T-helper 2 cell (primary cell): ENCODE measurements around the gene NUDT14.

Experiments
- DNase-seq, 5 experiments: peaks; one replicate each; pipeline versions ENCODE4 v3.0.0 to v3.0.0-alpha.2; 2012 to 2022

The NUDT14 gene

DNA sequence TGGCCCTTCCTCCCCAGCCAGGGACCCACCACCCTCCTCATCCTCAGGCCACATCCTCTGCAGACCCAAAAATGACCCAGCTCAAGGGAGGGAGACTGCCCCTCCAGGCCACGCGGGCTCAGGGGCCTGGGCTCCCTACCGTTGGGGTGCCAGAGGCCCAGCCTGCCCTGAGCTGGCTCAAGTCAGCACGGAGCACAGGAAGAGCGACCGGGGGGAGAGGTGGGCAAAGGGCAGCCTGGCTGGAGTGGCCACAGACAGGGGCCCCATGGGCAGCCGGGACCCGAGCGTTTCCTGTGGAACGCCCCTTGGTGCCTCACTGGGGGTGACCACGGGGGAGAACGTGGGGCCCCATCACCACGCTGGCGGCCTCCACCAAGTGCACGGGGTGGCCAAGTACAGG is 23.2 kb downstream of the NUDT14 start:
- no peak for DNase-seq

DNA sequence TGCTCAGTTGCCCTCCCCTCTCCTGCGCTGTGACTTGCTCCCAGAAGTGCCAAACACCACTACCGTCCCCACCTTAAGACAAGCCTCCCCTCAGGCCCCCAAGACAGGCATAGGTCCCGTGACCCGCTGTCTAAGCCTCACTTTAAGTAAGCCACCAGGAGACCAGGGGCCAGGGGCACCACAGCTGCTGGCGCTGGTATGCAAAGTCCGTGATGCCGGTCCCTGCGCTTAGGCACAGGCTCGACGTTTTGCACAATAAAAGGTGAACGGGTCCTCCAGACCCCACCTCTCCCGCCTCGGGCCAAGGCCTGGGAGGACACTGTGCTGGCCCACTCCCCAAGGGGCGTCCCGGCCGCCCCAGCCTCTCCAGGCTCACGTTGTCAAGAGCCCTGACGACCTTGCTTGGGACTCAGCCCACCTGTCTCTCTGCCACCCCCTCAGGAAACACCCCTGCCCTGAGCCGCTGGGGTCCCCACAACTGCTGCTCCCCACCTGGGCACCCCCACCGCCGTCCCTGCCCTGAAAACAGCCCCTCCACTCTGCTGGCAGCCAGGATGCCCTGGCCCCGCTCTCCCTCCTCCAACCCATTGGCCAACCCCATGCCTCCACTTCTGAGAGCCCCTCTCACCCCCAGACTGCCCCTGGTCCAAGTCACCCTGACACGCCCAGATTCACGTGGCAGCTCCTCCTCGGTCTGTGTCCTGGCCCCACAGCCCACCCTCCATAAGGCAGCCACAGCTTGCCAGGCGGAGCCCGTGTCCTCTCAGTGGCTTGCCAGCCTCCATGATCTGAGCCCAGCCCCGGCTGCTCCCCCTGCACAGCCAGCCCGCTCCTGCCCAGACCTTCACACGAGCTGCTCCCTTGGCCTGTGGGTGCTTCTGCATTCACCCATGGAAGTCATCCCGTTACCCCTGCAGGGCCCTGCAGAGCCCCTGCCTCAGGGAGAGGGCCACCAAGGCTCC is 24.4 kb downstream of the NUDT14 start:
- DNase-seq = no peak

DNA sequence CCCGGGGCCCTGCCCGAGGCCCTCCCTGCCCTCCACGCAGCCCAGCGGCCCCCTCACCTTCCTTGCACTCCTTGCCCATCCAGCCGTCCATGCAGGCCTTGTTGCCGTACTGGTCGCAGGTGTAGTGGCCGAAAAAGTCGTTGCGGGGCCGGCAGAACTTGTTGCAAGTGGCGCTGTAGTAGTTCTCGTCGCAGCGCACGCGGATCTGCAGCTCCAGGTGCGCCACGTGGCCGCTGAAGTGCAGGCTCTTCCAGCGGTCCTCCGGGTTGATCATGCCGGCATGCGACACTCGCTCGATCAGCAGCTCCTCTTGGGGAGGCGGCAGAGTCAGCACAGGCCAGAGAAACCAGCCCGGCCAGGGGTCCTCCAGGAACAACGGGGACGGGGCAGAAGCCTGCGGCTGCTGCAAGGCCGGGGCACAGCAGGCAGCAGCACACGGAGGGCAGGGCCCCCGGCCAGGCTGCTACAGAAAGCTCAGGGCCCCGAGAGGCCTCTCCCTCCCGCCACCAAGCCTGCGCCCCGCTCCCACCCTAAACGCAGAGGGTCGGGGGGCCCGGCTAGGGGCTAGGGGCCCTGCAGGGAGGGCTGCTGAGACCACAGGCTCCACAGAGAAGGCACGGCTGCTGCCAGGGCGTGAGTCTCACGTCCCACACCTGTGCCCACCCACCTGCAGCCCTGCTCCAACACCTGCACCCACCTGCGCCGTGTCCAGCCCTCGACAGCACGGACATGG is 25.3 kb downstream of the NUDT14 start:
- DNase-seq = no peak

DNA sequence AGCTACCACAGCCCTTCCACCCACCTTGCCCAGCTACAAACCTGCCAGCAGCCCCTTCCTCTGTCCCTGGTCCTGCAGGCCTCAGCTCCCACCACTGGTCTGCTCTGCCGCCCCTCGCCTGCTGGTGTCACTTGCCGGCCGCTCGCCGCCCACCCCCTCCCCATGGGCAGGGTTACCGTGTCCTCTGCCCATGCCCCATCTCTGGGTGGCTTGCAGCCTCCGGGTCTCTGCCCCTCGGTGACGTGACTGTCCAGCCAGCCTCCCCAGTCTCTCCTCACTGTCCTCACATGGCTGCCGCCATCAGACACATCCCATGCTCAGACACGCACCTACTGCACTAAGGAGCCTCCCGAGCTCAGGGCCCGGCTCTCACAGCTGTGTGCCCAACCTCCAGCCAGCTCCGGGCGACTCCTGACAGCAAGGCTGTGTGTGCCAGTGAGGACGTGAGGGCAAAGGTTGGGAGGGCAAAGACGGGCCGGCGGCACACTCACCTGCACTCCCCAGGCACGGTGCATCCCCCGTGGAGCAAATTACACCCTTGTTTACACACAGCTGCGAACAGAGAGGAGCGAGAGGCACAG is 26.0 kb downstream of the NUDT14 start:
- no peak for DNase-seq

DNA sequence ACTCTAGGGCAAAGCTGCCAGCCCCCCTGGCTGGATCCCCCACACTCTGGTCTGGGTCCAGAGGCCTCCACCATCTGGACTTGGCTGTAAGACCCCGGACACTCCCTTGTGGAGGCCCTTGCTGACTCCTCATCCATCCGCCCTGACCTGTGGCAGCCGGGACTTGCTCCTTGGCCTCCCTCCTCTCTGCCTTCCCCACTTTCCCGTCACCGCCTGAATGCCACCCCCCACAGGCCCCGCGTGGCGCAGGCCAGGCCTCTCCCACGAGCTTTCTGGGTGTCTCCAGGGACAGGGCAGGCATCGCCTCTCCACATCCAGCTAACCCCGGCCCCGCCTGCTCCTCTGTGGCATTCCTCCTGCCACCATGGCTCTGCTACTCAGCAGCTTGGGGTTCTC is 26.6 kb downstream of the NUDT14 start:
- DNase-seq = no peak

DNA sequence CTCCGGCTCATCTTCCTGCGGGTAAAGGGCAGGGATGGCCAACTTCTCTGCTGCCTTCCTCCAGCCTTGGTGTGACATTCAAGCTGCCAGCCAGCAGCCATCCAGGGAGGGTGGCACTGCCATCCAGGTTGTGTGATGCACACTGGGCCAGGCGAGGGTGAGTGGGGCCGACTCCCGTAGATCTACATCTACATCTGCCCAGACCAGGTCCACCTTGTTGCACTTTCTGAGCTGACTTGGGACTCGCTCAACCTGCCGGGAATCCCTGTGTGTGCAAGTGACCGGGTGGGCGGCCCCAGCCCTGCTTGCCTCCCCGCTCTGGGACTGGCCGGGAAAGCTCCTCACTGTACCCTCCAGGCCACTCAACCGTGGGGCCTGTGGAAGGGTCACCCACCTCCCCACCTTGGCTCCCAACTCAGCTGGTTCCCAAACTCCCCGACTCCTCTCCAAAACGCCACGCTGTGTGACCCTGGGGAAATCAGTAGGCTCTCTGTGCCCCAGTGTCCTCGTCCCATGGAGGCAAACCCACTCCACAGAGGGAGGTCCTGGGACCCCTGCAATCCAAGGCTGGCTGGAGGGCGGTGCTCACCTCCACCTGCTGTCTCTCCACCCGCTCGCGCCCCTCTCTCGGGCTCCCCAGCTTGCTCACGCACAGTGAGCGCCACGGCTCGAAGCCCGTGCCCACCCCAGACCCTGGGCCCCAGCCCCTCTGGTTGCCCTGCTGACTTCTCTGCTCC is 27.2 kb downstream of the NUDT14 start:
- no peak for DNase-seq

DNA sequence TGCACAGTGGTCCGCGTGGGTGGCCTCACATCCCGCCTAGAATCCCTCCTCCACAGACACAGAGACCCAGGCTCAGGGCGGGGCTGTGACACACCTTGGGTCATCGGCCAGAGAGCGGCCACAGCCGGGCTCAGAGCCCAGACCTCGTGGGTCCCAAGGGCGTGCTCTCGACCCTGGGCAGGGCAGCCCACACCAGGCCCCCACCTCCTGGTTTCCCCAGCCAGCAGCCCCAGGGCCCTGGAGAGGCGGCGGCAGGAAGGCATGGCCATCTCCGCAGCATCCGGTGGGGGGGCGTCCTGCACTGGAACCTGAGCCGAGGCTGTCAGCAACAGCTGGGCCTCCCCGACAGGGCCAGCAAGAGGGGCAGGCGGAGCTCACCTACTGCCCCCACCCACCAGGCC is 27.8 kb downstream of the NUDT14 start:
- DNase-seq = no peak

DNA sequence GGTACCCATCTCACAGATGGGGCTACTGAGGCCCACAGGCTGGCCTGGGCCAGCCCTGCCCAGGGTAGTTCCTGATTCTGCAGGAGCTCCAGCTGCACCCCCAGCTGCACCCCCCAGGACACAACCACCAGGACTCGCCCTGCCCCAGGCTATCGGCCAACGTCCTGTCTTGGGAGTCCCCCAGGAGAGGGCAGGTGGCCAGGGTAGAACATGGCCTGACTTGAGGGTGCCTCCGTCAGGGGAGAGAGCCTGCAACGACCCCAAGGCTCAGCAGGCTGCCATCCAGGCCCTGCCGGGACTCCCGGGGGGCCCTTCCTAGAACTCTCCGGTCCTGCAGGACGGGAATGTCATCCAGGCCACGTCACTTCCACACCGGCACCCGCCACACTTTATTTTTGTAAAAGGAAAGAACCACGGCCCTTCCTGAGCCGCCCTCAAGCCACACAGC is 28.3 kb downstream of the NUDT14 start:
- DNase-seq = no peak

DNA sequence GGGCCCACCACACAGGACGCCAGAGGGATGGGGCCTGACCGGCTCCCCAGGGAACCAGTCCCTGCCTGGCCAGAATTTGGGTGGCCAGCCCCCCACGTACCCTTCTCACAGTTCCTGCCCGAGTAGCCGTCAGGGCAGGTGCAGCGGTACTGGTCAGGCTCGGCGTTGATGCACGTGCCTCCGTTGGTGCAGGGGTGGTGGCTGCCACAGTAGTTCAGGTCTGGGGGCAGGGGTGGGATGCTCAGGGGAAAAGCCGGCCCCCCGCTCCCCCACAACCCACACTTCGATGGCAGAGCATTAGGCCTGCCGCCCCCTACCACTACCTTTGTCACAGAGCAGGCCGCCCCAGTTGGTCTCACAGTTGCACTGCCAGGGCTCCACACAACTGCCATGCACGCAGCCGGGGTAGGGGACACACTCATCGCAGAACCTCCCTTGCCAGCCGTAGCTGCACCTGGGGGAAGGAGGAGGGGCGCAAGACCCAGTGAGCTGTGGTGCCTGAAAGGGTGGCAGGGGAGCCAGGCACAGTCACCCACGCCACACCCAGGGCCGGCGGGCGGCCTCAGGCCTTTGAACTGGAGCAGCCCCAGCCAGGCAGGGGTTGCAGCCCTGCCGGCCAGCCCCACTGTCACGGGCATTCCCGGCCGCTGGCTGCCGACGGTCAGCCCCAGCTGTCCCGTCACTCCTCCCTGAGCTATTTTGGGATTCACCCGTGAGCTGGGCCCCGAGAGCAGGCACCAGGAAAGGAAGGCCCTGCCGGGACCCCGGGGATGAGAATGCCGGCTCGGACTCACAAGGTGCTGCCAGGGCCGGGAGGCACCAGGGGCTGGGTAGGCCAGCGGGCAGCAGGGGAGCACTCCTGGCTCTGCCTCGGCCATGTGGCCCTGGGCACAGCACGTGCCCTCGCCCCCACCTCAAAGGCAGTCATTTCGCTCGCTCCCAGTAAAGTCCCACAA is 29.0 kb downstream of the NUDT14 start:
- no peak for DNase-seq

DNA sequence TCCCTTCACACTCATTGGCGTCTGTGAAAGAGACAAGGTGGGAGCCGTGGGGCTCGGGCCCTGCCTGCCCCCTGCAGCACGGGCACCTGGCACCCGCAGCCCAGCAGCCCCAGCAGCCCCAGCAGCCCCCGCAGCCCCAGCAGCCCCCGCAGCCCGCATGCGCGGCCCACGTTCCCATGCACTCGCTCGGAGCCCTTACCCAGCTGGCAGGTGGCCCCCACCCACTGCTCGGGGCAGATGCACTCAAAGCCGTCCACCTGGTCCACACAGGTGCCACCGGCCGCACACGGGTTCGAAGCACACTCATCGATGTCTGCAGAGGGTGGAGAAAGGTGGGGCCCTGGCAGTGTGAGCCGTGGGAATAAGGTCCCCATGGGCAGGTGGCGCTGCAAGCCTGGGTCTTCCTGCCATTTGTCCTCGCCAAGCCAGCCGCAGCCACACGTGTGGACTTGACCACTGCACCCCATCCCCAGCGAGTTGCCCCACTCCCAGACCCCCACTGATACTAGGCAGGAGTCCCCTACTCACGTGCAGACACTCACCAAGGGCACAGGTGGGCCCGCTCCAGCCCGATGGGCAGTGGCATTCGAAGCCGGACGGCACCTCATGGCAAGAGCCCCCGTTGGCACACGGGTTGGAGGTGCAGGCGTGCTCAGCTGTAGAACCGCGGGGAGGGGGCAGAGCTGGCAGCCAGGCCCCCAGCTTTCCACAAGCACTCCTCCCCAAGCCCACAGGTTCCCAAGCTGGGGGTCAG is 29.9 kb downstream of the NUDT14 start:
- DNase-seq = no peak

DNA sequence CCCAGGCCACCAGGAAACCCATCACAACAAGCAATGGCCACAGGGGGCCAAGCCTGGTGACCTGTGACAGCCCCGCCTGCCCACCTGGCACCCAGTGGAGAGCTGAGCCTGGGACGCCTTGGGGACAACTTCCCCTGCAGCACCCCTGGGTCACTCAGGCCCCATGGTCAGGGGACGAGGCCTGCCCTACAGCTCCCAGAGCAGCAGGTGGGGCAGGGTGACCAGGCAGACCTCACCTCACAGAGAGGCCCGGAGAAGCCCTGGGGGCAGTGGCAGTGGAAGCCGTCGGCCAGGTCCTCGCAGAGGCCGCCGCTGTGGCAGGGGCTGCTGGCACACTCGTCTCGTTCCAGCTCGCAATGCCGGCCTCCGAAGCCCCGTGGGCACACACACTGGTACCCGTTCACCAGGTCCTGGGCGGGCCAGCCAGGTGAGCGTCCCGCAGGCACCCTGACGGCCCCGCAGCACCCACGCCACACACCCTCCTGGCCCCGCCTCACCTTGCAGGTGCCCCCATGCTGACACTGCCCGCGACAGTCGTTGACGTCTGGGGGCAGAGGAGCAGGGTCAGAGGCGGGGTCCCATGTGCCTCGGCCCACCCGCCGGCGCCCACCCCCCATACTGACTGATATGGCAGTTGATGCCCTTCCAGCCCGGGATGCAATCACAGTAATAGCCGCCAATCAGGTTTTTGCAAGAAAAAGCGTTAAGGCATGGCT is 30.6 kb downstream of the NUDT14 start:
- DNase-seq = no peak

DNA sequence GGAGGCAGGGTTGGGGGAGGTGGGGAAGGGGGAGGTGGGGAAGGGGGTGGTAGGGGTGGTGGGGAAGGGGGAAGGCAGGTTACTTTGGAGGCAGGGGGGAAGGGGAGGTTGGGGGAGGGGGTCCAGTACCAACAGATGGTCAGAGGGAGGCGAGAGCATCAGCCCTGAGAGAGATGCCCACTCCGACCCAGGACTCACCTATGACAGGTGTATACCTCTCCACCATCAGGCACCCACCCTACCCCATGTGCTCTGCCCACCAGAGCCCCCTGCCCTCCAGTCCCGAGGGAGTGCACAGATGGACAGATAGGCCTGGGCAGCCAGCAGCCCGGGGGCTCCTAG is 31.1 kb downstream of the NUDT14 start:
- no peak for DNase-seq

DNA sequence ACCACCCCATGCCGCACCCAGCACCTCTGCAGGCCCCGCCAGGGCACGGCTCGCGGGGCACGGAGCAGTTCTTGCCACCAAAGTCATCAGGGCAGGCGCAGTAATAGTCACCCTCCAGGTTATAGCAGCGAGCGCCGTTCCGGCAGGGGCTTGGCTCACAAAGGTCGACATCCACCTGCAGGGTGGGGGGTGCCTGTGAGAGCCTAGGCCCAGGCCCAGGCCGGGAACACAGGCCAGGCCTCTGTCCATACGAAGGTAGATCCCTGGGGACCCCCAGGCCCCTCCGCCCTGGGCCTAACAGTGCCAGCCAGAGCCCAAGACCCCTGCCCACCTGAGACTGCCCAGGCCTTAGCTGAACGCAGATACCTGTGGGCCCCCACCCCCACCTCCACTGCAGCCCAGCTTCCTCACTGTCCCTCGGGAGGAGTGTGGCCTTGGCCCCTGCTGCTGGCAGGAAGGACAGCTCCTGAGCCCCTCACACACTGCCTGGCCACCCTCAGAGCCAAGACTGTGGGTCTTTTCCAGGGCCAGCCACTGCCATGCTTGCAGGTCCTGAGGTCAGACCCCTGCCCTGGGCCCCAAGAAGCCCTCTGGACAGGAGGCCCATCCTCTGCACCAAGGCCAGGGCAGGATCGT is 31.8 kb downstream of the NUDT14 start:
- DNase-seq = no peak

DNA sequence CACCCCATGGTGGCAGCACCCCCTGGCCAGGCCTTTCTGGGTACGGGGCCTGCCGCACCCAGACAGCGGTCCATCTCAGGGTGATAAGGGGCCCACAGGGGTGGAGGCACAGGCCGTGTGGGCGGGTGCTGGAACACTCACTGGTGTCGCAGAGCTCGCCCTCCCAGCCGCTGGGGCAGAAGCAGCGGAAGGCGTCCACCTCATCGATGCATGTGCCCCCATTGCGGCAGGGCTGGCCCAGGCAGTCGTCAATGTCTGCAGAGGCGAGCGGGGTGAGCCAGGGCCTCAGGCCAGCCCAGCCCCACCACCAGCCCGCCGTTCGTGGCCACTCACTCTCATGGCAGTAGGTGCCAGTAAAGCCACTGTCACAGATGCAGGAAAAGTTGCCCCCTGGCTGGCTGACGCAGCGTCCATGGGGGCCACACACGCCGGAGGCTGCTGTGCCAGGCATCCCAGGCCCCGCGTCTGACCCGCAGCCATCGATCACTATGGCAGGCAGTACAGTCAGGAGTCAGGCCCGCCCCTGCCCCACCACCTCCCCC is 32.4 kb downstream of the NUDT14 start:
- no peak for DNase-seq

DNA sequence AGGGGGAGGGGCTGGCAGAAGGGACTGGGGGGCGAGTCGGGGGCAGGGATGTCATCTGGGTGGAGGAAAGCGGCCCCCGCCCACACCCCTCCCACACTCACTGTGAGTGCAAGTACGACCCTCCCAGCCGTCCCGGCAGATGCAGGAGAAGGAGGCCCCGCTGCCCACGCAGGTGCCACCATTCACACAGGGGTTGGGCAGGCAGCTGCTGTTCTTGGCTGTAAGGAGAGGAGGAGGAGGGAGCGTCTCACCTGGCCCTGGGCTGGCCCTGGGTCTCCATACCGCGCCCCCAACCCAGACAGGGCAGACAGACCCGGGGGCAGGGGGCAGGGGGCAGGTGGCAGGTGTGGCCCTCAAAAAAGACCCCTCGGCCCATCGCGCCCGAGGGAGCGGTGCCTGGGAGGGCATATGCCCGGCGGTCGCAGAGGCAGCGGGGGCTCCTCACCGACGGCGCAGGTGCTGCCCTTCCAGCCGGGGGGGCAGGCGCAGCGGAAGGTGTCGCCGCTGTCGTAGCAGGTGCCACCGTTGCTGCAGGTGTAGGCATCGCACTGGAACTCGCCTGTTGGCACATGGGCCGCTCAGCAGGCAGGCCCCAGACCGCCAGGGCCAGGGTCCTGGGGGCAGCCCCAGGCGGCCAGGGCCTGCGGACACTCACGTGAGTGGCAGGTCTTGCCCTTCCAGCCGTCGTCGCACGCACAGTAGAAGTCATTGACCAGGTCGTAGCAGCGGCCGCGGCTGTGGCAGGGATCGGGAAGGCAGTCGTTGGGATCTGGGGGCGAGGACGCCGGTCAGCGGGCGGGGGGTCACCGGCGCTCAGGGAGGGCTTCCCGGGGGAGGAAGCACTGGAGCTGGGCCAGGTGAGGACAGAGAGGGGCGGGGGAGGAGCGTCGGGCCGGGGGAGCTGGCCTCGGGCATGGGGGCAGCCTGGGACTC is 33.2 kb downstream of the NUDT14 start:
- DNase-seq = no peak

DNA sequence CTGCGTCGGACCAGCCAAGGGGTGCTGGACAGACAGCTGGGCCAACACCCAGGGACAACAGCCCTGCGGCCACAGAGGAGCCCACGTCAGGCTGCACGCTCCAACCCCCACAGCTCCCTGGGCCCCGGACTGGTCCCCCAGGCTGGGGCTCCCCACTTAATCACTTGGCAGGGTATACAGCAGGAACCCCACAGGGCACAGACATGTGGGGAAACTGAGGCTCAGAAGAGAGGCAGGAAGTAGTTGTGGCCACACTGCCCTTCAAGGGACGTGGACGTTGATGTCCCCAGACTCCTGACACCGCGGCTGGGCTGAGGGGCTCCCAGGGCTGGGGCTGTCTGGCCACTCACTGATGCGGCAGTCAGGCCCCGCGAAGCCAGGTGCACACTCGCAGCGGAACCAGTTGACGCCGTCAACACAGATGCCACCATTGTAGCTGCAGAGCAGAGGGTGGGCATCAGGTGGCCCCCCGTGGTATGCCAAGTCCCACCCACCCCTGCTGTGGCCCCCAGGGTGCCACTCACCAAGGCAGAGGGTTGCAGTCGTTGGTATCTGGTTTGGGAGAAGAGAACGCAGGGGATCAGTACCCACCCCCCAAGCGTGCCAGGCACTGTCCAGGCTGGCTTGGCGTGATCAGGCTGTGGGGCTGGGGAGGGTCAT is 34.0 kb downstream of the NUDT14 start:
- peak in 1 of 5 experiments; percentile 1 for DNase-seq

DNA sequence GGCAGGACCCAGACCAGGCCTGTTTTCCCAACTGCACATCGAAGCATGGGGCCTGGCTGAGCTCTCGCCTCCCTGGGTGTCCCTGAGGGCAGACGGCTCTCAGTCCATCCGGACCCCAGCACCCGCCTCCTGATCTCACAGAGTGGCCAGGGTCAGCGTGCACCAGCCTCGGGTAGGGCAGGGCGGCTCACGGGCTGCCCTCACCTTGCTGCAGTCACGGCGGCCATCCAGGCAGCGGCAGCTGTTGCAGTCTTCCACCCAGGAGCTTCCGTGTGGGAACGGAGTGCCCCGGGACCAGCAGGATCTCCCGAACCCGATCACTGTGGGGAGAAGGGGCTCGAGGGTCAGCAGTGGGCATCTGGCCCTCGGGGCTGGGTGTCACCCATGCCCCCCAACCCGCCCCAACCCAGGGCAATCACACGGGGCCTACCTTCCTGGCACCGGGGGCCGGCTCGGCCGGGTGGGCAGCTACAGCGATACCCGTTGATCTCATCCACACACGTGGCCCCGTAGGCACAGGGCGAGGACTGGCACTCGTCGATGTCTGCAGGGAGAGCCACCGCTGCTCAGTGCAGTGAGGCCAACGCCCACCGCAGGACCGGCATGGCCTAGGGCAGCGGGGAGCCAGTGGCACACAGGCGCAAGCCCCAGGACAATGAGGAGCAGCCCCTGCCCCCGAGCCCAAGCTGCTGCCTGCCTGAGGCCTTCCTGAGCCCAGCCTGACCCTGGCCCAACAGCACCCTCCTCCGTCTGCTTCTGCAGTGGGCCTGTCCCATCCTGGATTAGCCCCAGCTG is 34.7 kb downstream of the NUDT14 start:
- DNase-seq = peak in 2 of 5 experiments; percentile 2 to 5
